A673 (cell line): ENCODE results near the gene TMEM185B. TPM values are rescaled to one million over a fixed set of nuclear protein-coding genes. Genes with fewer than 3 reads are reported as not detected.

Experiments used
- BruUV-seq: library from RNA; stranded (reverse); fragments of 400-500 nt; replicated peaks from 2 replicates; lab custom pipeline; 2021; lab: Mats Ljungman, UMichigan
- CTCF ChIA-PET: fragments of 300-600 bp; sonication (Branson Sonifier 250); formaldehyde crosslinking; loops from one replicate; lab custom pipeline; 2022; ENCODE audit warnings: antibody characterized with exemption; lab: Charles Lee
- POLR2A ChIA-PET: fragments of 300-600 bp; sonication (Branson Sonifier 250); formaldehyde crosslinking; loops from one replicate; lab custom pipeline; 2022; ENCODE audit warnings: antibody characterized with exemption; ENCODE audit not compliant: low non-redundant PET; lab: Charles Lee
- DNase-seq: peaks from one replicate; pipeline ENCODE4 v3.0.0-alpha.2; 2015; ENCODE audit warnings: low spot score
- H3K27ac ChIP-seq: fragments of 200-600 bp; sonication (generic); 2 replicates; pipeline ENCODE4 v1.5.1; 2016; ENCODE audit warnings: mixed run types, low read depth, mild to moderate bottlenecking, mixed read lengths, antibody characterized with exemption, low read length; ENCODE audit not compliant: poor library complexity, severe bottlenecking
- H3K27me3 ChIP-seq: fragments of 200-600 bp; sonication (generic); replicated peaks from 2 replicates; pipeline ENCODE4 v1.6.1; 2017; ENCODE audit warnings: mixed run types, low read depth, mild to moderate bottlenecking, mixed read lengths, antibody characterized with exemption, low read length; ENCODE audit not compliant: insufficient read depth, poor library complexity
- H3K36me3 ChIP-seq: fragments of 200-600 bp; sonication (generic); 2 replicates; pipeline ENCODE4 v1.6.1; 2016; ENCODE audit warnings: mixed run types, mild to moderate bottlenecking, mixed read lengths, antibody characterized with exemption, low read length; ENCODE audit not compliant: insufficient read depth, poor library complexity, severe bottlenecking
- H3K4me1 ChIP-seq: fragments of 200-600 bp; sonication (generic); 2 replicates; pipeline ENCODE4 v1.6.1; 2017; ENCODE audit warnings: mixed run types, mild to moderate bottlenecking, mixed read lengths, antibody characterized with exemption, low read length; ENCODE audit not compliant: insufficient read depth, poor library complexity, severe bottlenecking
- H3K4me3 ChIP-seq: fragments of 200-600 bp; sonication (generic); 2 replicates; pipeline ENCODE4 v1.5.1; 2016; ENCODE audit warnings: low read depth, mixed run types, mild to moderate bottlenecking, mixed read lengths, low read length; ENCODE audit not compliant: poor library complexity, severe bottlenecking
- H3K9me3 ChIP-seq: fragments of 200-600 bp; sonication (generic); 2 replicates; pipeline ENCODE4 v1.6.1; 2016; ENCODE audit warnings: mixed run types, low read depth, mild to moderate bottlenecking, mixed read lengths, antibody characterized with exemption, low read length; ENCODE audit not compliant: poor library complexity, severe bottlenecking
- EZH2 ChIP-seq: fragments of 200-600 bp; sonication (generic); IDR thresholded peaks from 2 replicates; pipeline ENCODE4 v1.6.1; 2017; ENCODE audit warnings: borderline replicate concordance, low read depth, mild to moderate bottlenecking, mixed read lengths, antibody characterized with exemption, low read length; ENCODE audit not compliant: poor library complexity, severe bottlenecking
- intact Hi-C: fragments of 100-400 bp; cut with micrococcal nuclease; formaldehyde crosslinking; loops from one replicate; pipeline ENCODE4 v1.10.0; 2022; ENCODE audit not compliant: unreplicated experiment
- total RNA-seq: library from RNA; stranded (reverse); gene quantifications from 2 replicates; pipeline ENCODE4 v1.2.3, GENCODE V29; 2021
- TF ChIP-seq, protein P1 (sequence below): fragments of 300-800, 200-600 bp; sonication (generic); conservative IDR thresholded peaks from 2 replicates; pipeline ENCODE4 v1.5.1; 2017; ENCODE audit warnings: low read depth, mild to moderate bottlenecking, antibody characterized with exemption, low read length, moderate library complexity, mixed read lengths

TMEM185B gene
- total RNA-seq, 1 experiment from 2014 or later: 34.5 TPM

GRCh38 chr2:120209427-120210269 lies 13.6 kb downstream of the TMEM185B start:
- Histone ChIP-seq H3K9me3 (no peaks in the 10 kb centered on the region), H3K27ac (no peak overlapping the region), H3K4me3 (no peak overlapping the region), H3K4me1 (peaks cover 4% of the 10 kb centered on the region), H3K27me3 (no peaks in the 10 kb centered on the region), H3K36me3 (no peaks in the 10 kb centered on the region)
- no TSS peak for BruUV-seq
- CTCF ChIA-PET: no interaction called here
- POLR2A ChIA-PET: no interaction called here
- TF ChIP-seq, protein P1, sequence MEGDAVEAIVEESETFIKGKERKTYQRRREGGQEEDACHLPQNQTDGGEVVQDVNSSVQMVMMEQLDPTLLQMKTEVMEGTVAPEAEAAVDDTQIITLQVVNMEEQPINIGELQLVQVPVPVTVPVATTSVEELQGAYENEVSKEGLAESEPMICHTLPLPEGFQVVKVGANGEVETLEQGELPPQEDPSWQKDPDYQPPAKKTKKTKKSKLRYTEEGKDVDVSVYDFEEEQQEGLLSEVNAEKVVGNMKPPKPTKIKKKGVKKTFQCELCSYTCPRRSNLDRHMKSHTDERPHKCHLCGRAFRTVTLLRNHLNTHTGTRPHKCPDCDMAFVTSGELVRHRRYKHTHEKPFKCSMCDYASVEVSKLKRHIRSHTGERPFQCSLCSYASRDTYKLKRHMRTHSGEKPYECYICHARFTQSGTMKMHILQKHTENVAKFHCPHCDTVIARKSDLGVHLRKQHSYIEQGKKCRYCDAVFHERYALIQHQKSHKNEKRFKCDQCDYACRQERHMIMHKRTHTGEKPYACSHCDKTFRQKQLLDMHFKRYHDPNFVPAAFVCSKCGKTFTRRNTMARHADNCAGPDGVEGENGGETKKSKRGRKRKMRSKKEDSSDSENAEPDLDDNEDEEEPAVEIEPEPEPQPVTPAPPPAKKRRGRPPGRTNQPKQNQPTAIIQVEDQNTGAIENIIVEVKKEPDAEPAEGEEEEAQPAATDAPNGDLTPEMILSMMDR: no peak
- no peak for TF ChIP-seq EZH2
- DNase-seq: no peak
- intact Hi-C loops: no loop called here

DNA sequence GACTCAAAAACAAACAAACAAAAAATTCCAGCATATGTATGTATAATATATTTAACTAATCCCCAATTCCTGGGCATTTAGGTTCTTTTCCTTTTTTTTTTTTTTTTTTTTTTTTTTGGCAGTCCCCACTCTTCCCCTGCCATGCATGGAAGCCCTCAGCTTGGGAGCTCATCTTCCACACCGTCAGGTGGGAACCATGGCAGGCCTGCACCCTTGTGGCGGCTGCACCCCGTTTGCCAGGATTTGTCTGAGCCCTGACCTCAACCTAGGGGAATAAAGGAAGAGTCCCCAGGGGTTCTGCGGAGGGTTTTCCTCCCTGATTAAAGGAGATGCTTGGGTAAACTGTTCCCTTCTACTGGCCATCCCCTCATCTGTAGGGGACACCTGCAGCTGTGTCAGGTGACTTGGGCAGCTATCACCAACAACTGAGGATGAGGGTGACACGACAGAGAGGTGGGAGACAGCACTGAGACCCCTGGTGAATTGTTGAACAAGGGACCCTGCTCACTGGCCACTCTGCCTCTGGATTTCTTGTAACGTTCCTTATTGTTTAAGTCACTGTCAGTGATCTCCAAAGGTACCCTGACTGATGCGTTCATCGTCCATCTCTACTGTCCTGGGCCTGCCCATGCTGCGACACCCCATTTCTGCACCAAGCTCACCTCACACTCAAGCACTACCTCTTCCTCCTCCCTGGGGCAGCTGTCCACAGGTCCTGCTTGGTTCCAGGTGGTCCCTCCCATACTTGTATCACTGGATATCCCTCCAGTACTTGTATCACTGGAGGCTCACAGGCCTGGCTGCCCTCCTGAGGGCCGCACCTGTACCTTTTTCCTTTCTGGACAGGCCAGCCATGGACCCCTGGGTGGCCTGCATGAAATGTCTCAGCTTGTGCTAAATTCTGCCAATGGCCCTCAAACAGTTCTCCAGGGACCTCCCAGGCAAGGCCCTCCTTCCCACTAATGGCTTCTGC lies 14.5 kb downstream of the TMEM185B start:
- Histone ChIP-seq H3K27ac (no peak overlapping the region), H3K4me3 (no peak overlapping the region), H3K36me3 (no peaks in the 10 kb centered on the region), H3K9me3 (no peaks in the 10 kb centered on the region), H3K4me1 (peaks cover 4% of the 10 kb centered on the region), H3K27me3 (no peaks in the 10 kb centered on the region)
- DNase-seq: no peak
- BruUV-seq: no TSS peak
- TF ChIP-seq EZH2: no peak
- TF ChIP-seq, protein P1: no peak
- POLR2A ChIA-PET: no interaction called here
- CTCF ChIA-PET: no interaction called here
- intact Hi-C loops: no loop called here

GRCh38 chr2:120206022-120206581 lies 17.1 kb downstream of the TMEM185B start:
- DNase-seq: peak; percentile 42
- ChIA-PET CTCF (no interaction called here), POLR2A (no interaction called here)
- Histone ChIP-seq H3K27ac (no peak overlapping the region), H3K36me3 (no peaks in the 10 kb centered on the region), H3K4me3 (no peak overlapping the region), H3K4me1 (peaks cover 4% of the 10 kb centered on the region), H3K9me3 (no peaks in the 10 kb centered on the region), H3K27me3 (no peaks in the 10 kb centered on the region)
- intact Hi-C loops: loop anchor here (2.0 kb wide), 1 partner anchor 107 kb away; no protein-coding TSS in a partner anchor
- TF ChIP-seq EZH2: no peak
- TF ChIP-seq, protein P1: peak; percentile 72
- BruUV-seq: no TSS peak
